ENCODE measurements around the gene PHKB. TPM values are rescaled to one million over a fixed set of nuclear protein-coding genes. Genes with fewer than 3 reads are reported as not detected.

Gene PHKB
- polyA plus RNA-seq, 3 donors: 49.8 to 53.1 (median 50.8) TPM

DNA sequence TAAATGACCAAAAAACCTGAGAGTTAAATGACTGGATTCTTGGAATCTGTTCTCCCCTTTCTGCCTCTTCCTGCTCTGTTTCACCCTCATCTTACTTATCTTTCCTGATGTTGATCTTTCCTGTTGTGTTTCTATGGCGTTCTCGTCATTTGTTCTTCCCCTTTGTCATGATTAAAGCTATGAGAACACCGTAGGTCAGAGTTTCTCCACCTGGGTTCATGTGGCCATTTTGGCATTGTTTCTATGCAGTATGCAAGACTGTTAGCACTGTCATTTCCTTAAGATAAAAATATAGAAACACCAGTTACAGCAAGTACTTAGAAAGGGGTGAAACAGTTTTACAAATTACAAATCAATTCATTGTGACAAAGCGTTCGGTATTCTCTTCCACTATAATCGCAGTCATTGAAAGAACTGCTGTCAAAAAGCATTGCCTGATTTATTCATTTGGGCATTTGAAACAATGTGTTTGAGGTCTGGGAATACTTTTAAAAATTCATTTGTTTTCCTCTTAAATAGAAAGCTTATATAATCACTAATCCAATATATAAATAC is 166.0 kb downstream of the PHKB start:
- no peak for DNase-seq
- Mint-ChIP-seq H3K9me3 (peaks cover 0 to 11% (median 3%) of the 10 kb centered on the region in 7 donors), H3K4me1 (peaks cover 17% of the 10 kb centered on the region), H3K4me3 (no peak overlapping the region), H3K27ac (no peak overlapping the region), H3K27me3 (ENCODE audit: low read depth in 3 of 3) (no peaks in the 10 kb centered on the region), H3K36me3 (peaks cover 21 to 33% of the 10 kb centered on the region in 2 donors)
- H3K9ac ChIP-seq (ENCODE audit: insufficient read depth, low read length, poor library complexity, severe bottlenecking): no peak overlapping the region
- 20% methylated on average over 1 of the region's 6 CpGs for WGBS (ENCODE audit: insufficient coverage)
- no peaks in the 10 kb centered on the region for H3K79me2 ChIP-seq (ENCODE audit: insufficient read depth, low read length)
- H3K4me1 ChIP-seq (ENCODE audit: control insufficient read depth in 1 of 2, insufficient read depth in 2 of 2, low read length in 2 of 2): peaks cover 4 to 6% of the 10 kb centered on the region in 2 donors
- H3K4me2 ChIP-seq (replicated peaks; ENCODE audit: extremely low read depth, low read length, poor library complexity, severe bottlenecking): no peak overlapping the region
- TF ChIP-seq, protein P1, sequence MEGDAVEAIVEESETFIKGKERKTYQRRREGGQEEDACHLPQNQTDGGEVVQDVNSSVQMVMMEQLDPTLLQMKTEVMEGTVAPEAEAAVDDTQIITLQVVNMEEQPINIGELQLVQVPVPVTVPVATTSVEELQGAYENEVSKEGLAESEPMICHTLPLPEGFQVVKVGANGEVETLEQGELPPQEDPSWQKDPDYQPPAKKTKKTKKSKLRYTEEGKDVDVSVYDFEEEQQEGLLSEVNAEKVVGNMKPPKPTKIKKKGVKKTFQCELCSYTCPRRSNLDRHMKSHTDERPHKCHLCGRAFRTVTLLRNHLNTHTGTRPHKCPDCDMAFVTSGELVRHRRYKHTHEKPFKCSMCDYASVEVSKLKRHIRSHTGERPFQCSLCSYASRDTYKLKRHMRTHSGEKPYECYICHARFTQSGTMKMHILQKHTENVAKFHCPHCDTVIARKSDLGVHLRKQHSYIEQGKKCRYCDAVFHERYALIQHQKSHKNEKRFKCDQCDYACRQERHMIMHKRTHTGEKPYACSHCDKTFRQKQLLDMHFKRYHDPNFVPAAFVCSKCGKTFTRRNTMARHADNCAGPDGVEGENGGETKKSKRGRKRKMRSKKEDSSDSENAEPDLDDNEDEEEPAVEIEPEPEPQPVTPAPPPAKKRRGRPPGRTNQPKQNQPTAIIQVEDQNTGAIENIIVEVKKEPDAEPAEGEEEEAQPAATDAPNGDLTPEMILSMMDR (IDR thresholded peaks at IDR 0.05): no peak
- H3K27ac ChIP-seq (ENCODE audit: low read depth in 1 of 2, low read length in 2 of 2): no peak overlapping the region
- H4K20me1 ChIP-seq (ENCODE audit: insufficient read depth, low read length): peaks cover 8% of the 10 kb centered on the region
- H3K36me3 ChIP-seq (replicated peaks in 1 of 2; ENCODE audit: control insufficient read depth in 1 of 2, insufficient read depth in 2 of 2, low read length in 2 of 2): peaks cover 0 to 10% of the 10 kb centered on the region in 2 donors
- intact Hi-C loops (cut with micrococcal nuclease): no loop called here
- H3K27me3 ChIP-seq (ENCODE audit: control insufficient read depth in 2 of 2, insufficient read depth in 2 of 2, low read length in 2 of 2): no peaks in the 10 kb centered on the region
- no peaks in the 10 kb centered on the region for H3K9me3 ChIP-seq (replicated peaks in 1 of 2; ENCODE audit: control insufficient read depth in 1 of 2, insufficient read depth in 1 of 2, low read length in 2 of 2)
- no peak overlapping the region for H3K4me3 ChIP-seq (replicated peaks in 1 of 3; ENCODE audit: low read depth in 2 of 3, low read length in 3 of 3)
- H2AFZ ChIP-seq (ENCODE audit: insufficient read depth, low read depth, low read length, poor library complexity, severe bottlenecking): no peak overlapping the region

DNA sequence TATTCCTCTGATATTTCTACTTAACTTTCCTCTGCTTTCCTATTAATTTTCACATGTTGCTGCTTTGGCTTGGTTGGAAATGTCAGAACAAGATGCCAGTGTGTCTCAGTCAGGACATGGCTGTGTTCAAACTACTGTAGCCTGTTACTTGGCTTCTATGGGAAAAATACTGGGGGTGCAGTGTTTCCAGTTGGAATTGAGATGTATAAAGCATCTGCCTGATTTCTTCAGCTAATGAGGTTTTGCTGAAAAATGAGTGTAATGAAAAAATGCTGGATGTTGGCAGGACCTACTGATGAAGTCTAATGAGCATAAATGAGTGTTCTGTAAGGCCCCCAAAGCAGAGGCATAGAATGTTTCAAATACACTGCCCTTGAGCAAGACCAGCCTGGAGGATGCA is 166.6 kb downstream of the PHKB start:
- TF ChIP-seq, protein P1 (IDR thresholded peaks at IDR 0.05): no peak
- no peak for DNase-seq
- Histone ChIP-seq H2AFZ (ENCODE audit: insufficient read depth, low read depth, low read length, poor library complexity, severe bottlenecking) (no peak overlapping the region), H4K20me1 (ENCODE audit: insufficient read depth, low read length) (peaks cover 8% of the 10 kb centered on the region), H3K27me3 (ENCODE audit: control insufficient read depth in 2 of 2, insufficient read depth in 2 of 2, low read length in 2 of 2) (no peaks in the 10 kb centered on the region), H3K9me3 (replicated peaks in 1 of 2; ENCODE audit: control insufficient read depth in 1 of 2, insufficient read depth in 1 of 2, low read length in 2 of 2) (no peaks in the 10 kb centered on the region), H3K79me2 (ENCODE audit: insufficient read depth, low read length) (no peaks in the 10 kb centered on the region), H3K36me3 (replicated peaks in 1 of 2; ENCODE audit: control insufficient read depth in 1 of 2, insufficient read depth in 2 of 2, low read length in 2 of 2) (peaks cover 0 to 10% of the 10 kb centered on the region in 2 donors), H3K9ac (ENCODE audit: insufficient read depth, low read length, poor library complexity, severe bottlenecking) (no peak overlapping the region), H3K27ac (ENCODE audit: low read depth in 1 of 2, low read length in 2 of 2) (no peak overlapping the region), H3K4me2 (replicated peaks; ENCODE audit: extremely low read depth, low read length, poor library complexity, severe bottlenecking) (no peak overlapping the region), H3K4me1 (ENCODE audit: control insufficient read depth in 1 of 2, insufficient read depth in 2 of 2, low read length in 2 of 2) (peaks cover 4 to 6% of the 10 kb centered on the region in 2 donors), H3K4me3 (replicated peaks in 1 of 3; ENCODE audit: low read depth in 2 of 3, low read length in 3 of 3) (no peak overlapping the region)
- no peak overlapping the region for H3K27ac Mint-ChIP-seq
- peaks cover 21 to 33% of the 10 kb centered on the region in 2 donors for H3K36me3 Mint-ChIP-seq
- intact Hi-C loops (cut with micrococcal nuclease): no loop called here
- no peaks in the 10 kb centered on the region for H3K27me3 Mint-ChIP-seq (ENCODE audit: low read depth in 3 of 3)
- no peak overlapping the region for H3K4me3 Mint-ChIP-seq
- H3K4me1 Mint-ChIP-seq: peaks cover 17% of the 10 kb centered on the region
- H3K9me3 Mint-ChIP-seq: peaks cover 0 to 11% (median 3%) of the 10 kb centered on the region in 7 donors

Measured in CD14-positive monocyte (primary cell).